GM19099 (cell line): ENCODE measurements around the gene ERCC2.

ENCODE experiments used
- POLR2A ChIP-seq: IDR thresholded peaks from 3 replicates; pipeline ENCODE4 v1.6.1; 2011; ENCODE audit warnings: low read depth; ENCODE audit not compliant: insufficient read length; ENCODE audit errors: extremely low read depth

Gene ERCC2

DNA sequence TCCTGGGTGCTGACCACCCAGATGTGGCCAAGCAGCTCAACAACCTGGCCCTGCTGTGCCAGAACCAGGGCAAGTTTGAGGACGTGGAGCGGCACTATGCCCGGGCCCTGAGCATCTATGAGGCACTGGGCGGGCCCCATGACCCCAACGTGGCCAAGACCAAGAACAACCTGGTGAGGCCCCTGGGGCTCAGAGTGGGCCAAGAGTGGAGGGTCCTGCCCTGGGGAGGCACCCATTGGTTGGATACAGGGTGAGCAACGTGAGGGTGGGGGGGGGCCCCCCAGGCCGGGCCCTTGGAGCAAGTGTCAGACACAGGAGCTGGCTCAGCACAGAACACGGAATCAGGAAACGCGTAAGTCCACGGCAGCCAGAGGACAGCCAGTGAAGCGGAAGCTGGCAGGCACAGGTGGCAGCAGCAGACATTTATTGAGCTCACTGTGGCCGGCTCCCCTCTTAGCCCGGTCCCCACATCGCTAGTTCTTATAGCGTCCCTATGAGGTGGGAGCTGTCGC is 20.9 kb downstream of the ERCC2 start:
- no peak for TF ChIP-seq POLR2A

DNA sequence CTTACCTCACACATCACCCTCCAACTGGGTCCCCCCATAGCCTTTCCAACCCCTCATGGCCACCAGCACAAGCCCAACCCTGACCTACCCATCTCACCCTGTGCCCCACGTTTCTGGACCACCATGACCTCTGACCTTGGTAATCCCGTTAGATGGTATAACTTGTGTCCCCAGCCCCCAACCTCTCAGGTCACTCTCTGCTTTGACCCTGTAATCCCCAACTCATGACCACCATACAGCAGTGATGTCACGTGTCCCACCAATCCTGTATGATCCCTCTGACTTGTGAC is 21.3 kb downstream of the ERCC2 start:
- no peak for TF ChIP-seq POLR2A

DNA sequence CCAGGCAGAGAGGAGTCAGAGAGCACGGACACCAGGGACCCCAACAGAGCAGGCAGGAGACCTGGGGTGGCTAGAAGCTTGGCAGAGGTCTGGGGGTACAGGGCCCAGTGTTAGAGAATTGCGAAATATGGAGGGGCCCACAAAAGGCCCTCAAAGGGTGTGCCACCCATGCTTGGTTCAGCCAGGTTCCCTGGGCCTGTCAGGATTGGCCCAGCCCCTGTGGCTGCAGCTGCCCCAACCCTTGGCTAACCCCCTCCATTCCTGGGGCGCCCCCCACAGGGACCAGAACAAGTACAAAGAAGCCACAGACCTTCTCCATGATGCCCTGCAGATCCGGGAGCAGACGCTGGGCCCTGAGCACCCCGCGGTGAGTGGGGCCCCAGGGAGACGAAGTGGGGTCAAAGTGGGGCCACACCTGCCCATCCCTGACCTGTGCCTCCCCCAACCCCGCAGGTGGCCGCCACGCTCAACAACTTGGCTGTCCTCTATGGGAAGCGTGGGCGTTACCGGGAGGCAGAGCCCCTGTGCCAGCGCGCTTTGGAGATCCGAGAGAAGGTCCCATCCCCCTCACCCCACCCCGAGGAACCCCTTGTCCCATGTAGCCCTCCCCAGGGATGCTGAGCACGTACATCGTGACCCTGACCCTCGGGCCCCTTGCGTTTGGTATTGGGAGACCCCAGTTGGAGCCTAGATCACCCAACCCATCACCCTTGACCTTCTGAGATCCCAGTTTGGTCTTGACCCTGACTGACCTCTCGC is 21.8 kb downstream of the ERCC2 start:
- TF ChIP-seq POLR2A, result no peak

DNA sequence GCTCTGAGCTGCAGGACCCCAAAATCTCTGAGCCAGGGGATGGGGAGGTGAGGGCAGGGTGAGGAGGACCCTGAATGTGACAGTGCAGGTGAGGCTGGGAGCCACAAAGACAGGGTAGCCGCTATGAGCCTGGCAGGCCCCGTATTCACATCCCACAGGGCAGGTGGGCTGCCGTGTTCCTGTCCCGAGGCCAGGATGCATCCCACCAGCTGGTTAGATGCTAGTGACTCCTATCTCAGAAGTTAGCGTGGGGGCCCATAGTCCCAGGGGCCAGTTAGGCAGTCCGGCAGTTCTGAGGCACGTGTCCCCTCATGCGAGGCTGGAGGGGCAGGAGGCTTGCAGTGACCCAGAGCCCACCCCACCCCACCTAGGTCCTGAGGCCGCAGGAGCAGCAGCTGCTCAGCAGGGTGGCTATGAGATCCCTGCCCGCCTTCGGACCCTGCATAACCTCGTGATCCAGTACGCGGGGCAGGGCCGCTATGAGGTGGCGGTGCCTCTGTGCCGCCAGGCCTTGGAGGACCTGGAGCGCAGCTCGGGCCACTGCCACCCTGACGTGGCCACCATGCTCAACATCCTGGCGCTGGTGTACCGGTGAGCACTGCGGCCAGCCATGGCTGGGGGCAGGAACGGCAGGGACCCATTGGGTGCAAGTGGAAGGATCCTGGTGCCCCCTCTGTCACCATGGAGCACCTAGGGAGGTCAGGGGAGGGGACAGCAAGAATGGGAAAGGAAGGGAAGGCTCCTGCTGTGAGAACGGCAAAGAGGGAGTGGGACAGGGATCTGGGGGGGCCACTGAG is 22.6 kb downstream of the ERCC2 start:
- TF ChIP-seq POLR2A, result no peak

DNA sequence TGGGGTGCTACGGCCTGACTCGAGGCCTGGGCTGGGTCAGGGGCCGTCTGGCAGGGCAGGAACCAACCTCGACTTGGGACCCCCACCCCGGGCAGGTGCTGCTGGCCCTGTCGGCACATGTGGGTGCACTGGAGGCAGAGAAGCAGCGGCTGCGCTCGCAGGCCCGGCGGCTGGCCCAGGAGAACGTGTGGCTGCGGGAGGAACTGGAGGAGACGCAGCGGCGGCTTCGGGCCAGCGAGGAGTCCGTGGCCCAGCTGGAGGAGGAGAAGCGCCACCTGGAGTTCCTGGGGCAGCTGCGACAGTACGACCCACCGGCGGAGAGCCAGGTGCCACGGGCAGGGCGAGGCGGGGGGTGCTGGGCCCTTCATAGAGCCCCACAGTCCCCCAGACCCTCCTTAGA is 23.9 kb downstream of the ERCC2 start:
- no peak for TF ChIP-seq POLR2A

DNA sequence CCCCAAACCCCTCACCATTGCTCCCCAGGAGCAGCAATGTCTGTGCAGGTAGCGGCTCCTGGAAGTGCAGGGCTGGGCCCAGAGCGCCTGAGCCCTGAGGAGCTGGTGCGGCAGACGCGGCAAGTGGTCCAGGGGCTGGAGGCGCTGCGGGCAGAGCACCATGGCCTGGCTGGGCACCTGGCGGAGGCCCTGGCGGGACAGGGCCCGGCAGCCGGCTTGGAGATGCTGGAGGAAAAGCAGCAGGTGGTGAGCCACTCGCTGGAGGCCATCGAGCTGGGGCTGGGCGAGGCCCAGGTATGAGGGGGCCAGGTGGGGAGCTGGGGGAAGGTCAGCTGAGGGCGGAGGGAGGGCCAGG is 24.9 kb downstream of the ERCC2 start:
- TF ChIP-seq POLR2A, result no peak

DNA sequence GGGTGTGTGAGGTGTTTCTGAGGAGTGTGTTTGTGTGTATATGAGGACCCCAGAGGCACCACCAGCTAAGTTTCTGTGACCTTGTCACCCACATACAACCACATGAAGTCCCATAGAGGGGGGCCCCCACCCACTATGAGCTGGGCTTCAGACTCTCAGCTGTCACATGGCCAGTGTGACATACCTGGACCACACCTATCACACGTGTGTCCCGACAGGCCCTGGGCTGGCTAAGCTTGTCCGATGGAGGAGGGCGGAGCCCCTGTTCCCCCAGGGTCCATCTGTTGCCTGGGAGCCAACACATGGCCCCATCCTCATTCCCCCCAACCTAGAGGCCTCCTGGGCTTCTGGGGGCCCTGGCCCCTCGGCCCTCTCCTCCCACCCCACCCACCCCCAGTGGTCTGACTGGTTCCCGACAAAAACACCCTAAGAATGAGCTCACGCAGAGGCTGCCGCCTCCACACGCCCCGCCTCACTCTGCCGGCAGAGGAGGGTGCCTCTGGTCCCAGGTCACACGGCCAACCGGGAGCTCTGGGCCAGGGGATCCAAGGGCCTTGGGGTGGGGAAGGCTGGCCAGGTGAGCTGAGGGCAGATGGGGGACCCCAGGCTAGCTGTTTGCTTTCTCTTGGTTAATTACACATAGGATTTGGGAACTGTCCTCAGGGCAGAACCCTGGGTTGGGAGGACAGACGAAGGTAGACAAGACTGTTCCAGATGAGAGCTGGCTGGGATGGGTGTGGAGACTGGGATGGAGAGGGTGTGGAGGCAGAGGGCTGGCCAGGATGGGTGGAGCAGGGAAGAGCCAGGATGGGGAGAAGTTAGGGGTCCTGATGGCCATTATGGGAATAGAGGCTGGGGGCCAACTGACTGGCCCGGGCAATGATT is 25.5 kb downstream of the ERCC2 start:
- no peak for TF ChIP-seq POLR2A

DNA sequence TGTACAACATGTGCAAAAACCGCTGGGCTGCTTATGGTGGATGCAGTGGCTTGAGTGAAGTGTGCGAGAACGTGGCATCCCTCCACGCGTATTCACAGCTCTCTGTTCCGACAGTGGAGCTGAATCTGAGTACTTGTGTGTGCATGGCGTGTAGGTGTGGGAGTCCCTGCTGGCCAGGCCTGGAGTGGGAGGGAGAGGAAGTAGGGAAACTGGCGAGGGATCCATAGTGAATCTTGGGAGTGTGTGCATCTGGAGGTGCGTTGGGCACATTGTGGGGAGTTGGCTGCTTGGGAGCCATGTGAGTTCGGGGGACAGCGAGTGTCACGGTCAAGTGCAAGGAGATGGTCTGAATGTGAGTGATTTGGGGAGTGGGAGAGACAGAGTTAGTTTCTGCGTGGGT is 27.5 kb downstream of the ERCC2 start:
- TF ChIP-seq POLR2A, result no peak

DNA sequence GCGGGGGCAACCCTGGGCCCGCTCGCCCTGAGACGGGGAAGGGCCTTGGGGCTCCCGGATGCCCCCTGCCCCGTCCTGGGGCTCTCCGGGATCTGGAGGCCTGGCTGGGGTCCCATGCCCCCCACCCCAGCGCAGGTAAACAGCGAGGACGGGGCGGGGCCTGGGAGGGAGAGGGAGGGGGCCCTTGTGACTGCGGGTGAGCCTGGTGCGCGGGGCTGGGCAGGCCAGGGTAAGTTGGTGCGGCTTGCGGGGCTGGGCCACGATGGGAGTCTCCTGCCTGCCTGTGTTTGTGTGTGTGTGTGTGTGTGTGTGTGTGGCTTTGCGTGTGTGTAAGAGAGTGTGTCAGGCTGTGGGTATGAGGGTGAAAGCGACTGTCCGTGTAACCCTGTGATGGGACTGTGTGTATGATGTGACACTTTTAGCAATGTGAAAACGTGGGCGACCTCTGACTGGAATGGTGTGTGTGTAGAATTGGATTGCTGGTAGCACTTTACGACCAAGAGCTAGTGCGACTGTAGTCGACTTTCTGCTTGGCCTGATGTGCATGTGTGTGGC is 29.4 kb downstream of the ERCC2 start:
- no peak for TF ChIP-seq POLR2A

DNA sequence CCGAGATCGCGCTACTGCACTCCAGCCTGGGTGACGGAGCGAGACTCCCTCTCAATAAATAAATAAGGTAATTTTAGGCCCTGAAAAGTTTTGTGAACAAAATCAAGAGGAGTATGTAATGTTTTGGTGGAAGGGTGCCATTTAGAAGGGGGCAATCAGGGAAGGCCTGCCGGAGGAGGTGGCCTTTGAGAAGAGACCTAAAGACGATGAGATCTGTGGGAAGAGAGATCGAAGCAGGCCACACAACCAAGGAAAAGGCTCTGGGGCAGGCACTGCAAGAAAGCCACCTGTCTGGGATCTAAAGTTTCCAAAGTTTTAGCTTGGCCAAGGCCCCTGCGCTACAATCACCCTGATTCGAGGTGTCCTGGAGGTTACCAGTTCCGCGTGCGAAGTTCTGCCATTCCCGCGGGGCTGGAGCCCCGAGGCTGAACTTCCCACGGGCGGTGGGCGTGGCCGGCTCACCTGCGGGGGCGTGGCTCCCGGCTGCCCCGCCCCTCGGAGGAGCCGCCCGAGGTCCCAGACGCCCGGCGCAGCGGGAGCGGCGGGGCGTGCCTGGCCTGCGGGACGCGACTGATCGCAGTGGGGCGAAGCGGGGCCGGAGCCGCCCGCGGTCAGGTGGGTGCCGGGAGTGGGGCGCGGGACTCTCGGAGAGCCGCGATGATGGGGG is 30.0 kb downstream of the ERCC2 start, which contains the start of gene KLC3:
TSS of gene KLC3 (plus strand) at position 519 of the 667 bp plus-strand sequence. CDS start 4,792 bp downstream, outside the sequence.
- no peak for TF ChIP-seq POLR2A

DNA sequence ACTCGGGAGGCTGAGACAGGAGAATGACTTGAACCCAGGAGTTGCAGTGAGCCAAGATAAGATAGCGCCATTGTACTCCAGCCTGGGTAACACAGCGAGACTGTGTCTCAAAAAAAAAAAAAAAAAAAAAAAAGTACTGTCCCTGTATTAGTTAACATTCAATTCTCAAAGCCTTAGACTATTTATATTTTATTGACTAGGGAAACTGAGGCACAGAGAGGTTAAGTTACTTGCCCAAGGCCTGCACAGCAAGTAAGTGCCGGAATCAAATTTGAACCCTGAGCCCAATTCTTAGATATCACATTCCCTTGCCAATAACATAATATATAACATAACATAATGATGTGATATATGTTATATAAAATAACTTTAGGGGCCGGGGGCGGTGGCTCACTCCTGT is 30.7 kb downstream of the ERCC2 start:
- TF ChIP-seq POLR2A, result no peak

DNA sequence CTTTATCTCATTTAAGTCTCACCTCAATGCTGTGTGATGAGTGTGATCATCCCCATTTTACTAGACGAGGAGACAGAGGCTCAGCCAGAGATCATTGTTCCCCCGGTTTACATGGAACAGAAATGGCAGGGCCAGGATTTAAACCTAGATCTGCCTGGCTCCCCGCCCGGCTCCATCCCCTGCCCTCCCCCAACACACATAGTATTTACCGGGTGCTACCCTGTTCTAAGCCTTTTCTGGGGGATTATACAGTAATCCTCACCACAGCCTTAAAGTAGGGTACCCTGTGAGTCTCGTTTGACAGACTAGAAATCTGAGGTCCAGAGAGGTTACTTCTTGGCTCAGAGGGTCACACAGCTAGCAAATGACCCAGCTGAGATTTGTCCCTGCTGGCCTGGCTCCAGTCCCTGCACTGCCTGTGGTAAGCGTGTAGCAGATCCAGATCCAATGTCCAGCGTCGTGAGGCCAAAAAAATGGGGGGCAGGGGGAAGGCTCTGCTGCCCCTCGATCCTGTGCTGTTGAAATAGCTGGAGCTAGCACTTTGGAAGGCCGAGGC is 33.6 kb downstream of the ERCC2 start:
- TF ChIP-seq POLR2A, result no peak

DNA sequence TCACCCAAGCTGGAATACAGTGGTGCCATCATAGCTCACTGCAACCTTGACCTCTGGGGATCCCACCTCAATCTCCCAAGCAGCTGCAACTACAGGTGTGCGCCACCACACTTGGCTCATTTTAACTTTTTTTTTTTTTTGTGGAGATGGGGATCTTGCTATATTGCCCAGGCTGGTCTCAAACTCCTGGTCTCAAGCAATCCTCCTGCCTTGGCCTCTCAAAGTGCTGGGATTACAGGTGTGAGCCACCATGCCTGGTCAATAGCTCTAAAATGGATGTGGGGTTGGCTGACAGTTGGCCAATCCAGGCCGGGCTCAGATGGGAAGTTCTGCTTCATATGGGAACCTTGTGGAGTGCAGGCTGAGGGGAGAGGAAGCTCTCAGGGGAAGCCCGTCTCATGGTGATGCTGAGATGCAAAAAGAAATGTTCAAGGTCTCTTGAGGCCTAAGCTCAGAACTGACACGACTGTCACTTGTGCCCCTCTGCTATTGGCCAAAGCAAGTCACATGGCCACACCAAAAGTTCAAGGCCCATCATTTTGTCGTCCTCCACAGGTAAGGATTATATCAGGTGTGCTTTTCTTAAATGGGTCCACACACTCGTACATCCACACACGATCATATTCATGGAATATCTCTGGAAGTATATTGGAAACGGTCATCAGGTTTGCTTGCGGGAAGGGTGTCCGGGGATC is 36.6 kb downstream of the ERCC2 start:
- TF ChIP-seq POLR2A, result no peak

DNA sequence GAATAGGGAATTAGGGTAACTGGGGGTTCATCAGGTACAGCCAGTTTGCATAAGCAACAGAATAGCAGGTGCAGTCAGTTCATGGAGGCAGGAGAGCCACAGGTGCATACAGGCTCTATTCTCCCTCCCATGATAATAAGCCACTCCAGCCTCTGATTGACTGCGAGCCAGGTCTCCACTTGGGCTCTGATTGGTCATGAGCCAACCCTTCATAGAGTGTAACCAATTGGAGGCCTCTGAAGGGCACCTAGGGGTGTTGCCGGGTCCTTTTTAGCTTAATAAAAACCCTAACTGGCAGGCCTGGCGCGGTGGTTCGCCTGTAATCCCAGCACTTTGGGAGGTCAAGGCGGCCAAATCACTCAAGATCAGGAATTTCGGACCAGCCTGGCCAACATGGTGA is 39.0 kb downstream of the ERCC2 start:
- no peak for TF ChIP-seq POLR2A
